ENCODE results near the gene SMIM41. TPM values are rescaled to one million over a fixed set of nuclear protein-coding genes. Genes with fewer than 3 reads are reported as not detected.
"Not testable (repeated sequence)": the region's sequence is repeated elsewhere in the genome, so short reads cannot be mapped to it uniquely, and the experiment has no call there.

Gene SMIM41
- polyA plus RNA-seq, 1 donor from 2014 or later = not detected

DNA sequence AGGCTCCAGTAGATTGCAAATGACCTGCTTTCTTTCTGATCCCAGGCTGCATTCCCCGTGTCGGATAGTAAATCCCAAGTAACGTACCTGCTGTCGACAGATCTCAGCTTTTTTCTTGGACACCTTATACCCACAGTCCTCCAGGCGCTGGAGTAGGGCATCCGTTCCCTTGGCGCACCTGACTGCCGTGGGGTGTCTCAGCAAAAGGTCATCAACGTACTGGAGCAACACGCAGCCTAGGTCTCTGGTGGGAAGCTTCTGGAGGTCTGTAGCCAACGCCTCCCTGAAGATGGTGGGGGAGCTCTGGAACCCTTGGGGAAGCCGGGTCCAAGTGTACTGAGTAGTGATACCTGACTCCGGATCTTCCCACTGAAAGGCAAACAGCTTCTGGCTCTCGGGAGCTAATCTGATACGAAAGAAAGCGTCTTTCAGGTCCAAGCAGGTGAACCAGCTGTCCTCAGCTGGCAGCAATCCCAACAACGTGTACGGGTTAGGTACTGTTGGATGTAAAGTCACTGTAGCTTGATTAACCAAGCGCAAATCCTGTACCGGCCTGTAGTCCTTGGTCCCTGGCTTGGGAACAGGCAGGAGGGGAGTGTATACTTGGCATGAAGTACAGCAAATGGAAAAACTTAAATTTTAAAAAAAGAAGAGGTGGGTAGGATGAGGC, 38.4 kb downstream of the SMIM41 start:
- H3F3A ChIP-seq (ENCODE audit: insufficient read depth, low read length, poor library complexity, severe bottlenecking); H3K9me3 ChIP-seq (ENCODE audit: low read length); H2AFZ ChIP-seq (ENCODE audit: low read depth, low read length); H3K79me2 ChIP-seq (replicated peaks; ENCODE audit: insufficient read depth, low read length); H3K27me3 ChIP-seq (ENCODE audit: insufficient read depth, low read depth, low read length); H3K9me2 ChIP-seq (ENCODE audit: insufficient read depth, low read length); H3K4me2 ChIP-seq (ENCODE audit: low read length); H3K36me3 ChIP-seq (ENCODE audit: insufficient read depth, low read length); H3K9ac ChIP-seq (ENCODE audit: low read length); H4K20me1 ChIP-seq (ENCODE audit: insufficient read depth); H3K27ac ChIP-seq (ENCODE audit: low read length); H3K4me3 ChIP-seq (ENCODE audit: low read length): not testable (repeated sequence)

DNA sequence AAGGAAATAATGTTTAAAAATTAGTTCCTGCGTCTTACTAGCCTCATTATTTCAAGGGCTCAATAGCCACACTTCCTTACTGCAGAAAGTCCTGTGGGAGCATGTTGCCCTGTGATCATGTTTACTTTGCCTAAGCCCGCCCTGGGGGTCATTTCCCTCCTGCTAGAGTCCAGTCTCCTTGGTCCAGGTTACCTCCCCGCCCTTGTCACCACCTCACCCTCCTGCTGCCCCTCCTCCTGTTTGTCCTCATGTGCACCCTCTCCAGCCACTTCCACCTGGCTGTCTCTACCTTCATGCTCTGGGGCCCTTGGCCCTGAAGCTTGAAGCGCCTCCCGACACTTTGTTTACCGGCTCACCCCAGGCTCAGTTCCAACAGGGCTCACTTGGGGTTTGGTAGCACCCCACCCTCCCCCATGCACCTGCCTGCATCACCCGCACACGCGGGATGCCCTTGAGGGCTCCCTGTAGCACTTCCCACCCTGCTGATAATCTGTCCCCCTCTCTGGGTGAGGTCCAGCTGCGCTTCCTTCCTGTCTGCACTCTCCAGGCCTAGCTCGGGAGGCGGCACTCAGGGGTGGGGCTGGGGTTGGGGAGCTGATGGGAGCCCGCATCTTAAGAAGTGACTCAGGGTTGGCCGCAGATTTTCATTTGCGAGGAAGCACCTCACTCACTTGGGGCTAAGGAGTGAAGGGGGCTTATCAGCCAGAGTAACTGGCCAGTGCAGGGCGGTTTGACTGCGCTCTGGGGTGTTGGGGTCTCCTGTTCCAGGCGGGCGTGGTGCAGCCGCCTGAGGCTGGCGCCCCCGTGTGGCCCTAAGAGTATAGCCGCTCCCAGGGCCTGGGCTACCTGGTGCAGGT, 40.1 kb downstream of the SMIM41 start:
- no peak overlapping the region for H3K4me3 ChIP-seq (ENCODE audit: low read length)

More for the DNA sequence above, 40.1 kb downstream of the SMIM41 start:
- Histone ChIP-seq H3F3A (ENCODE audit: insufficient read depth, low read length, poor library complexity, severe bottlenecking) (no peaks in the 10 kb centered on the region), H4K20me1 (ENCODE audit: insufficient read depth) (no peaks in the 10 kb centered on the region), H3K4me2 (ENCODE audit: low read length) (no peak overlapping the region), H3K9me2 (ENCODE audit: insufficient read depth, low read length) (no peaks in the 10 kb centered on the region), H3K9ac (ENCODE audit: low read length) (no peak overlapping the region), H2AFZ (ENCODE audit: low read depth, low read length) (no peak overlapping the region), H3K79me2 (replicated peaks; ENCODE audit: insufficient read depth, low read length) (no peaks in the 10 kb centered on the region), H3K27ac (ENCODE audit: low read length) (no peak overlapping the region), H3K27me3 (ENCODE audit: insufficient read depth, low read depth, low read length) (no peaks in the 10 kb centered on the region), H3K36me3 (ENCODE audit: insufficient read depth, low read length) (no peaks in the 10 kb centered on the region), H3K9me3 (ENCODE audit: low read length) (no peaks in the 10 kb centered on the region)
- TF ChIP-seq MXI1 (conservative IDR thresholded peaks at IDR 0.05; ENCODE audit: poor library complexity, severe bottlenecking) (no peak), POLR2AphosphoS5 (IDR thresholded peaks at IDR 0.05) (no peak), EZH2 (IDR thresholded peaks at IDR 0.05; ENCODE audit: borderline replicate concordance, insufficient read depth, low read length, poor library complexity, severe bottlenecking) (no peak), REST (IDR thresholded peaks at IDR 0.05; ENCODE audit: borderline replicate concordance) (no peak), SMC3 (conservative IDR thresholded peaks at IDR 0.05; ENCODE audit: poor library complexity) (no peak), TAF1 (IDR thresholded peaks at IDR 0.05; ENCODE audit: low read depth) (no peak), EP300 (conservative IDR thresholded peaks at IDR 0.05; ENCODE audit: poor library complexity, severe bottlenecking) (no peak), RAD21 (conservative IDR thresholded peaks at IDR 0.05) (no peak)
- TF ChIP-seq, protein P1, sequence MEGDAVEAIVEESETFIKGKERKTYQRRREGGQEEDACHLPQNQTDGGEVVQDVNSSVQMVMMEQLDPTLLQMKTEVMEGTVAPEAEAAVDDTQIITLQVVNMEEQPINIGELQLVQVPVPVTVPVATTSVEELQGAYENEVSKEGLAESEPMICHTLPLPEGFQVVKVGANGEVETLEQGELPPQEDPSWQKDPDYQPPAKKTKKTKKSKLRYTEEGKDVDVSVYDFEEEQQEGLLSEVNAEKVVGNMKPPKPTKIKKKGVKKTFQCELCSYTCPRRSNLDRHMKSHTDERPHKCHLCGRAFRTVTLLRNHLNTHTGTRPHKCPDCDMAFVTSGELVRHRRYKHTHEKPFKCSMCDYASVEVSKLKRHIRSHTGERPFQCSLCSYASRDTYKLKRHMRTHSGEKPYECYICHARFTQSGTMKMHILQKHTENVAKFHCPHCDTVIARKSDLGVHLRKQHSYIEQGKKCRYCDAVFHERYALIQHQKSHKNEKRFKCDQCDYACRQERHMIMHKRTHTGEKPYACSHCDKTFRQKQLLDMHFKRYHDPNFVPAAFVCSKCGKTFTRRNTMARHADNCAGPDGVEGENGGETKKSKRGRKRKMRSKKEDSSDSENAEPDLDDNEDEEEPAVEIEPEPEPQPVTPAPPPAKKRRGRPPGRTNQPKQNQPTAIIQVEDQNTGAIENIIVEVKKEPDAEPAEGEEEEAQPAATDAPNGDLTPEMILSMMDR (IDR thresholded peaks at IDR 0.05; ENCODE audit: poor library complexity, severe bottlenecking) = no peak
